SK-N-SH treated with all-trans-retinoic acid at 6 μM for 48 hours (cell line): ENCODE results near the gene MAP2K1.

Source experiments
- ATAC-seq: fragments of 200-7000 bp; cut with Tn5 transposase; 3 replicates; pipeline ENCODE4 v1.9.1; 2020; ENCODE audit warnings: mild to moderate bottlenecking, moderate library complexity
- ARNTL ChIP-seq: fragments of 450-650 bp; formaldehyde crosslinking; IDR thresholded peaks from 2 replicates; pipeline ENCODE4 v1.5.0; 2020; ENCODE audit warnings: low read depth, mild to moderate bottlenecking, moderate library complexity, borderline replicate concordance
- BACH2 ChIP-seq: fragments of 250-450 bp; sonication (Bioruptor Pico); IDR thresholded peaks from 2 replicates; pipeline ENCODE4 v1.9.0; 2021; ENCODE audit warnings: mild to moderate bottlenecking, borderline replicate concordance
- CSDC2 ChIP-seq: fragments of 250-450 bp; sonication (Bioruptor Pico); IDR thresholded peaks from 2 replicates; pipeline ENCODE4 v1.5.0; 2020; ENCODE audit warnings: mild to moderate bottlenecking, moderate library complexity
- ESRRG ChIP-seq: fragments of 250-450 bp; sonication (Bioruptor Pico); IDR thresholded peaks from 2 replicates; pipeline ENCODE4 v1.6.1; 2021; ENCODE audit warnings: mild to moderate bottlenecking
- GLIS3 ChIP-seq: fragments of 250-450 bp; sonication (Bioruptor Pico); IDR thresholded peaks from 2 replicates; pipeline ENCODE4 v1.5.0; 2020; ENCODE audit warnings: mild to moderate bottlenecking, moderate library complexity
- ISL1 ChIP-seq: fragments of 250-450 bp; sonication (Bioruptor Pico); IDR thresholded peaks from 2 replicates; pipeline ENCODE4 v2.1.2; 2022; ENCODE audit warnings: mild to moderate bottlenecking, moderate library complexity
- OSR1 ChIP-seq: fragments of 250-450 bp; sonication (Bioruptor Pico); IDR thresholded peaks from 2 replicates; pipeline ENCODE4 v1.8.0; 2022; ENCODE audit warnings: moderate library complexity, mild to moderate bottlenecking, inconsistent platforms
- PATZ1 ChIP-seq: fragments of 250-450 bp; sonication (Bioruptor Pico); IDR thresholded peaks from 2 replicates; pipeline ENCODE4 v1.8.0; 2020; ENCODE audit warnings: mild to moderate bottlenecking, moderate library complexity, borderline replicate concordance
- PPARA ChIP-seq: fragments of 250-450 bp; sonication (Bioruptor Pico); IDR thresholded peaks from 2 replicates; pipeline ENCODE4 v1.5.0; 2020; ENCODE audit warnings: mild to moderate bottlenecking, borderline replicate concordance
- SNAI2 ChIP-seq: fragments of 250-450 bp; sonication (Bioruptor Pico); IDR thresholded peaks from 2 replicates; pipeline ENCODE4 v1.5.0; 2020; ENCODE audit warnings: mild to moderate bottlenecking, moderate library complexity
- TCF4 ChIP-seq: fragments of 250-450 bp; sonication (Bioruptor Pico); IDR thresholded peaks from 2 replicates; pipeline ENCODE4 v1.8.0; 2021; ENCODE audit warnings: mild to moderate bottlenecking, moderate library complexity, borderline replicate concordance
- TOX ChIP-seq: fragments of 250-450 bp; sonication (Bioruptor Pico); IDR thresholded peaks from 2 replicates; pipeline ENCODE4 v1.8.0; 2021; ENCODE audit warnings: mild to moderate bottlenecking, moderate library complexity, borderline replicate concordance
- TSHZ2 ChIP-seq: fragments of 250-450 bp; sonication (Bioruptor Pico); IDR thresholded peaks from 2 replicates; pipeline ENCODE4 v1.5.0; 2020; ENCODE audit warnings: mild to moderate bottlenecking, moderate library complexity
- ZC3H10 ChIP-seq: fragments of 250-450 bp; sonication (Bioruptor Pico); IDR thresholded peaks from 2 replicates; pipeline ENCODE4 v1.5.1; 2021; ENCODE audit warnings: mild to moderate bottlenecking, moderate library complexity
- ZFP3 ChIP-seq: fragments of 250-450 bp; sonication (Bioruptor Pico); IDR thresholded peaks from 2 replicates; pipeline ENCODE4 v1.5.0; 2020; ENCODE audit warnings: mild to moderate bottlenecking, moderate library complexity
- ZFP30 ChIP-seq: fragments of 450-650 bp; formaldehyde crosslinking; IDR thresholded peaks from 2 replicates; pipeline ENCODE4 v1.5.0; 2022; ENCODE audit warnings: mild to moderate bottlenecking, moderate library complexity
- ZNF565 ChIP-seq: fragments of 450-650 bp; formaldehyde crosslinking; conservative IDR thresholded peaks from 2 replicates; pipeline ENCODE4 v1.5.0; 2020; ENCODE audit warnings: low read depth, mild to moderate bottlenecking, moderate library complexity
- ZNF70 ChIP-seq: fragments of 450-650 bp; formaldehyde crosslinking; IDR thresholded peaks from 2 replicates; pipeline ENCODE4 v1.5.0; 2020; ENCODE audit warnings: mild to moderate bottlenecking, moderate library complexity
- ZNF8 ChIP-seq: fragments of 450-650 bp; formaldehyde crosslinking; IDR thresholded peaks from 2 replicates; pipeline ENCODE4 v1.5.0; 2020; ENCODE audit warnings: mild to moderate bottlenecking, moderate library complexity
- TF ChIP-seq, protein P1 (sequence below): fragments of 250-450 bp; sonication (Bioruptor Pico); IDR thresholded peaks from 2 replicates; pipeline ENCODE4 v1.8.0; 2021; ENCODE audit warnings: low read depth, mild to moderate bottlenecking, moderate library complexity, borderline replicate concordance

MAP2K1 gene

DNA sequence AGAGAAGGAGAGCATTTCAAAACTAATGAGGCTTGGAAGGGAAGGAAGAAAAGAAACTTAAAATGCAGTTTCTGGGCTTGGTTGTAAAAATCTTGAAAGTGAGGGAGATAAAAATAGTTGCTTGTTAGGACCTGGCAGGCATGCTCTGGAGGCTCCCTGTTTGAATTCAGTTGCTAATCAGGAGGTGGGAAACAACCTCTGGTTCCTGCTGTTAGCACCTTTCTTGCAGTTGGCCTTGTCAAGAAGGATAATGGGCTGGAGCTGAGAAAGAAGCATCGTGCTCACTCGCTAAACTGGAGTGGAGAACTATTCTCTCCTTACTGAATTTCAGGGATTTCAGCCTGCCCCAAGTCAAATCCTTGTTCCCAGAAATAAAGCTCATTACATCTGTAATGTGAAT lies 87.4 kb downstream of the MAP2K1 start:
- no peak for ATAC-seq
- TF ChIP-seq PPARA (no peak), ZFP30 (CRISPR knock-in tag) (no peak), OSR1 (CRISPR knock-in tag) (no peak)

GRCh38 chr15:66474963-66475362 lies 88.3 kb downstream of the MAP2K1 start:
- no peak for ATAC-seq
- TF ChIP-seq ARNTL (no peak), ESRRG (CRISPR knock-in tag) (no peak), ZNF565 (CRISPR knock-in tag) (no peak), SNAI2 (no peak), ZFP3 (CRISPR knock-in tag) (no peak), ZFP30 (CRISPR knock-in tag) (no peak), PPARA (no peak), ZNF8 (CRISPR knock-in tag) (no peak), CSDC2 (CRISPR knock-in tag) (no peak), BACH2 (CRISPR knock-in tag) (no peak)
- TF ChIP-seq, protein P1, sequence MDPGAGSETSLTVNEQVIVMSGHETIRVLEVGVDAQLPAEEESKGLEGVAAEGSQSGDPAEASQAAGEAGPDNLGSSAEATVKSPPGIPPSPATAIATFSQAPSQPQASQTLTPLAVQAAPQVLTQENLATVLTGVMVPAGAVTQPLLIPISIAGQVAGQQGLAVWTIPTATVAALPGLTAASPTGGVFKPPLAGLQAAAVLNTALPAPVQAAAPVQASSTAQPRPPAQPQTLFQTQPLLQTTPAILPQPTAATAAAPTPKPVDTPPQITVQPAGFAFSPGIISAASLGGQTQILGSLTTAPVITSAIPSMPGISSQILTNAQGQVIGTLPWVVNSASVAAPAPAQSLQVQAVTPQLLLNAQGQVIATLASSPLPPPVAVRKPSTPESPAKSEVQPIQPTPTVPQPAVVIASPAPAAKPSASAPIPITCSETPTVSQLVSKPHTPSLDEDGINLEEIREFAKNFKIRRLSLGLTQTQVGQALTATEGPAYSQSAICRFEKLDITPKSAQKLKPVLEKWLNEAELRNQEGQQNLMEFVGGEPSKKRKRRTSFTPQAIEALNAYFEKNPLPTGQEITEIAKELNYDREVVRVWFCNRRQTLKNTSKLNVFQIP, result no peak

GRCh38 chr15:66476535-66476934 lies 89.8 kb downstream of the MAP2K1 start:
- TF ChIP-seq ARNTL, result no peak
- no peak for TF ChIP-seq ZNF565 (CRISPR knock-in tag)
- no peak for TF ChIP-seq TCF4 (CRISPR knock-in tag)
- ATAC-seq, result no peak

- ATAC-seq, result no peak
- TF ChIP-seq TOX (CRISPR knock-in tag), result no peak
- no peak for TF ChIP-seq PATZ1 (CRISPR knock-in tag)
- TF ChIP-seq ZNF70 (CRISPR knock-in tag), result no peak
Measured at GRCh38 chr15:66477011-66477410, 90.3 kb downstream of the MAP2K1 start.

GRCh38 chr15:66480267-66480666 lies 93.6 kb downstream of the MAP2K1 start:
- TF ChIP-seq ISL1 (CRISPR knock-in tag), result no peak
- no peak for TF ChIP-seq GLIS3 (CRISPR knock-in tag)
- TF ChIP-seq ZC3H10 (CRISPR knock-in tag), result no peak
- no peak for TF ChIP-seq TSHZ2 (CRISPR knock-in tag)
- no peak for TF ChIP-seq ZNF8 (CRISPR knock-in tag)
- TF ChIP-seq TOX (CRISPR knock-in tag), result no peak
- TF ChIP-seq PPARA, result no peak
- TF ChIP-seq ZNF565 (CRISPR knock-in tag), result no peak
- TF ChIP-seq SNAI2, result no peak
- TF ChIP-seq PATZ1 (CRISPR knock-in tag), result no peak
- no peak for TF ChIP-seq ARNTL
- no peak for TF ChIP-seq BACH2 (CRISPR knock-in tag)
- no peak for TF ChIP-seq ZFP30 (CRISPR knock-in tag)

More at GRCh38 chr15:66480267-66480666, 93.6 kb downstream of the MAP2K1 start:
- no peak for ATAC-seq
